HG03196 (cell line): ENCODE measurements around the gene SYNGR4.
"Not testable (repeated sequence)": the region's sequence is repeated elsewhere in the genome, so short reads cannot be mapped to it uniquely, and the experiment has no call there.

Source experiments
- ATAC-seq: cut with Tn5 transposase; IDR thresholded peaks from one replicate; pipeline ENCODE4 v1.9.1; 2021; ENCODE audit not compliant: unreplicated experiment

Gene SYNGR4

GRCh38 chr19:48370955-48371354, 6.8 kb downstream of the SYNGR4 start:
- ATAC-seq = no peak

GRCh38 chr19:48371367-48371766, 7.2 kb downstream of the SYNGR4 start:
- ATAC-seq = no peak

- not testable (repeated sequence) for ATAC-seq
Measured at GRCh38 chr19:48371771-48372170, 7.6 kb downstream of the SYNGR4 start.

GRCh38 chr19:48372904-48373303, 8.7 kb downstream of the SYNGR4 start:
- no peak for ATAC-seq

GRCh38 chr19:48373567-48373966, 9.4 kb downstream of the SYNGR4 start:
- no peak for ATAC-seq

GRCh38 chr19:48378194-48378570, 14.0 kb downstream of the SYNGR4 start:
- ATAC-seq = no peak

GRCh38 chr19:48379058-48379457, 14.9 kb downstream of the SYNGR4 start:
- ATAC-seq = no peak

GRCh38 chr19:48381178-48381950, 17.2 kb downstream of the SYNGR4 start:
- no peak for ATAC-seq

- ATAC-seq = no peak
Measured at GRCh38 chr19:48382286-48382685, 18.1 kb downstream of the SYNGR4 start.

GRCh38 chr19:48385461-48386087, 21.4 kb downstream of the SYNGR4 start:
- ATAC-seq = no peak

- no peak for ATAC-seq
Measured at GRCh38 chr19:48386981-48387380, 22.8 kb downstream of the SYNGR4 start.

GRCh38 chr19:48390188-48391099, 26.3 kb downstream of the SYNGR4 start:
- no peak for ATAC-seq

- peak; percentile 63 for ATAC-seq
Measured at GRCh38 chr19:48391100-48392005, 27.2 kb downstream of the SYNGR4 start, which contains the start of gene KDELR1. KDELR1 (minus strand) TSS chr19:48391551; CDS start chr19:48391358, 193 bp downstream.

GRCh38 chr19:48392006-48392344, 27.8 kb downstream of the SYNGR4 start:
- ATAC-seq = not testable (repeated sequence)

- ATAC-seq = no peak
Measured at GRCh38 chr19:48392860-48393558, 28.8 kb downstream of the SYNGR4 start.

- no peak for ATAC-seq
Measured at GRCh38 chr19:48393559-48394330, 29.6 kb downstream of the SYNGR4 start, which contains the start of gene GRIN2D. GRIN2D (plus strand) TSS chr19:48393668; CDS start chr19:48398393, 4,725 bp downstream.

GRCh38 chr19:48394331-48395169, 30.4 kb downstream of the SYNGR4 start:
- ATAC-seq = no peak

GRCh38 chr19:48395170-48395455, 30.9 kb downstream of the SYNGR4 start:
- ATAC-seq = no peak
